CD14-positive monocyte (primary cell): ENCODE data around the gene SFMBT2. TPM values are rescaled to one million over a fixed set of nuclear protein-coding genes. Genes with fewer than 3 reads are reported as not detected.

Experiments
- DNase-seq, 3 donors: peaks; one replicate each; pipeline ENCODE4 v3.0.0-alpha.2; 2011 to 2022
- H2AFZ ChIP-seq: 2 replicates; pipeline ENCODE4 v1.6.0; 2012; ENCODE audit warnings: mild to moderate bottlenecking, low read depth, low read length, inconsistent platforms; ENCODE audit not compliant: insufficient read depth, poor library complexity, severe bottlenecking
- H3K27ac ChIP-seq, 2 donors: 1 replicate in 1 of 2; 2 replicates in 1 of 2; pipeline ENCODE4 v1.5.1; 2012 to 2013; ENCODE audit warnings: low read length in 2 of 2, control low read depth in 1 of 2, inconsistent platforms in 1 of 2, low read depth in 1 of 2, mild to moderate bottlenecking in 1 of 2
- H3K27me3 ChIP-seq, 2 donors: one replicate each; pipeline versions ENCODE4 v1.6.0 to v1.6.1; 2011 to 2013; ENCODE audit warnings: low read length in 2 of 2; ENCODE audit not compliant: control insufficient read depth in 2 of 2, insufficient read depth in 2 of 2
- H3K36me3 ChIP-seq, 2 donors: replicated peaks in 1 of 2; 1 replicate in 1 of 2; 2 replicates in 1 of 2; pipeline versions ENCODE4 v1.5.1 to v1.6.1; 2012 to 2013; ENCODE audit warnings: low read length in 2 of 2, control low read depth in 1 of 2, inconsistent platforms in 1 of 2, mild to moderate bottlenecking in 1 of 2; ENCODE audit not compliant: insufficient read depth in 2 of 2, control insufficient read depth in 1 of 2
- H3K4me1 ChIP-seq, 2 donors: 1 replicate in 1 of 2; 2 replicates in 1 of 2; pipeline versions ENCODE4 v1.5.1 to v1.6.1; 2012 to 2013; ENCODE audit warnings: low read length in 2 of 2, control low read depth in 1 of 2, inconsistent platforms in 1 of 2, mild to moderate bottlenecking in 1 of 2, moderate library complexity in 1 of 2; ENCODE audit not compliant: insufficient read depth in 2 of 2, control insufficient read depth in 1 of 2
- H3K4me2 ChIP-seq: replicated peaks from 2 replicates; pipeline ENCODE3; 2012; ENCODE audit warnings: low read length, moderate library complexity, mild to moderate bottlenecking; ENCODE audit not compliant: poor library complexity, severe bottlenecking; ENCODE audit errors: extremely low read depth
- H3K4me3 ChIP-seq, 3 experiments: fragments of 200-600 bp in 1 of 3; sonication (generic) in 1 of 3; replicated peaks in 1 of 3; 1 replicate in 2 of 3; 2 replicates in 1 of 3; pipeline ENCODE4 v1.5.1; 2011 to 2013; ENCODE audit warnings: low read length in 3 of 3, mild to moderate bottlenecking in 3 of 3, control low read depth in 2 of 3, low read depth in 2 of 3, inconsistent platforms in 1 of 3, moderate library complexity in 1 of 3
- H3K79me2 ChIP-seq: 2 replicates; pipeline ENCODE4 v1.6.0; 2012; ENCODE audit warnings: mild to moderate bottlenecking, control low read depth, inconsistent platforms, low read length, moderate library complexity; ENCODE audit not compliant: insufficient read depth
- H3K9ac ChIP-seq: 2 replicates; pipeline ENCODE4 v1.6.0; 2017; ENCODE audit warnings: low read length, mild to moderate bottlenecking; ENCODE audit not compliant: insufficient read depth, poor library complexity, severe bottlenecking
- H3K9me3 ChIP-seq, 2 donors: replicated peaks in 1 of 2; 1 replicate in 1 of 2; 2 replicates in 1 of 2; pipeline versions ENCODE4 v1.5.1 to v1.6.1; 2012 to 2013; ENCODE audit warnings: low read length in 2 of 2, control low read depth in 1 of 2; ENCODE audit not compliant: control insufficient read depth in 1 of 2, insufficient read depth in 1 of 2
- H4K20me1 ChIP-seq: 2 replicates; pipeline ENCODE4 v1.6.0; 2012; ENCODE audit warnings: mild to moderate bottlenecking, low read length, control low read depth, moderate library complexity; ENCODE audit not compliant: insufficient read depth
- H3K27ac Mint-ChIP-seq, 7 donors: one replicate each; pipeline ENCODE4 v1.8.0; 2020; ENCODE audit warnings: mild to moderate bottlenecking in 7 of 7, mixed read lengths in 7 of 7, moderate library complexity in 6 of 7, inconsistent platforms in 2 of 7
- H3K27me3 Mint-ChIP-seq, 3 donors: one replicate each; pipeline ENCODE4 v1.8.0; 2021 to 2022; ENCODE audit warnings: low read depth in 3 of 3, mild to moderate bottlenecking in 3 of 3, mixed read lengths in 3 of 3, moderate library complexity in 3 of 3, inconsistent platforms in 1 of 3
- H3K36me3 Mint-ChIP-seq, 2 donors: one replicate each; pipeline ENCODE4 v1.8.0; 2020; ENCODE audit warnings: mixed read lengths in 2 of 2, inconsistent platforms in 1 of 2, mild to moderate bottlenecking in 1 of 2
- H3K4me1 Mint-ChIP-seq: one replicate; pipeline ENCODE4 v1.8.0; 2020; ENCODE audit warnings: mild to moderate bottlenecking, mixed read lengths
- H3K4me3 Mint-ChIP-seq, 2 donors: one replicate each; pipeline ENCODE4 v1.8.0; 2020; ENCODE audit warnings: mild to moderate bottlenecking in 2 of 2, mixed read lengths in 2 of 2, moderate library complexity in 1 of 2
- H3K9me3 Mint-ChIP-seq, 7 donors: one replicate each; pipeline ENCODE4 v1.8.0; 2020 to 2022; ENCODE audit warnings: mixed read lengths in 7 of 7, mild to moderate bottlenecking in 6 of 7, moderate library complexity in 6 of 7, inconsistent platforms in 2 of 7
- WGBS: methylation state at CpG from one replicate; pipeline ENCODE4 v1.1.5; 2013; ENCODE audit warnings: missing lambda C conversion rate; ENCODE audit not compliant: insufficient coverage; 5-methylcytosine and 5-hydroxymethylcytosine counted together
- intact Hi-C, 2 donors: fragments of 100-400 bp; cut with micrococcal nuclease; formaldehyde crosslinking; loops; one replicate each; pipeline versions ENCODE4 v1.15.0 to v1.15.1; 2023
- polyA plus RNA-seq, 3 donors: library from polyadenylated mRNA; depleted of rRNA in 1 of 3; unstranded in 2 of 3; stranded (reverse) in 1 of 3; fragments of 300-500 nt in 2 of 3; fragments of >200 nt in 1 of 3; fragmentation: Illumina TruSeq in 2 of 3; gene quantifications; 1 replicate in 2 of 3; 2 replicates in 1 of 3; pipeline ENCODE4 v1.2.3, GENCODE V29; 2012 to 2021
- TF ChIP-seq, protein P1 (sequence below): fragments of 200-600 bp; IDR thresholded peaks from one replicate; pipeline ENCODE4 v1.8.0; 2022; ENCODE audit warnings: antibody characterized with exemption, mild to moderate bottlenecking

SFMBT2 gene
- polyA plus RNA-seq, 3 donors = 0.53 to 10.9 (median 1.6) TPM

DNA sequence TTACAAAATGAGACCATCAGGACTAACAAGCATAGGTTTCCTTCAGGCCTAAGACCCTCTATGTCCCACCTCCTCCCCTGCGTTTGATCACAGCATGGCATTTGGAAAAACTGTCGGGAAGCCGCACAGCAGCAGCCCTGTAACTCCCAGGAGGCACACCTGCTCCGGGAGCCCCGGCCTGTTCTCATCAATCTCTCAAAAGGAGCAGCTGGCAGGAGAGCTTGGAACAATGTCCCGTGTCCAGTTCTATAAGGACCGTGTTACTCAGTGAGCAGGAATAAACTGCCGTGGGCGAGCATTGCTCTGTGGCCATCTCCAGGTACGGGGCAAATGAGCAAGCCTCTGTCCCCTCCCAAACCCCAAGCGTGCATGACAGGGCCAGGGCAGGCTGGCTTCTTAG, 236.9 kb downstream of the SFMBT2 start:
- no peak for DNase-seq
- Mint-ChIP-seq H3K27ac (peak overlapping the region in 1 of 7 donors; percentile 67), H3K27me3 (peaks cover 0 to 2% (median 0%) of the 10 kb centered on the region in 3 donors), H3K4me1 (peaks cover 17% of the 10 kb centered on the region), H3K9me3 (peaks cover 0 to 2% (median 0%) of the 10 kb centered on the region in 7 donors), H3K36me3 (peaks cover 57 to 62% of the 10 kb centered on the region in 2 donors), H3K4me3 (no peak overlapping the region)
- Histone ChIP-seq H4K20me1 (no peaks in the 10 kb centered on the region), H3K9ac (no peak overlapping the region), H3K36me3 (peaks cover 41 to 59% of the 10 kb centered on the region in 2 donors), H3K4me1 (peaks cover 14 to 25% of the 10 kb centered on the region in 2 donors), H3K4me2 (no peak overlapping the region), H2AFZ (no peak overlapping the region), H3K9me3 (no peaks in the 10 kb centered on the region), H3K27ac (no peak overlapping the region), H3K27me3 (no peaks in the 10 kb centered on the region), H3K4me3 (no peak overlapping the region), H3K79me2 (no peaks in the 10 kb centered on the region)
- WGBS = over 99% methylated on average over 9 of the region's 11 CpGs
- intact Hi-C loops = no loop called here
- TF ChIP-seq, protein P1, sequence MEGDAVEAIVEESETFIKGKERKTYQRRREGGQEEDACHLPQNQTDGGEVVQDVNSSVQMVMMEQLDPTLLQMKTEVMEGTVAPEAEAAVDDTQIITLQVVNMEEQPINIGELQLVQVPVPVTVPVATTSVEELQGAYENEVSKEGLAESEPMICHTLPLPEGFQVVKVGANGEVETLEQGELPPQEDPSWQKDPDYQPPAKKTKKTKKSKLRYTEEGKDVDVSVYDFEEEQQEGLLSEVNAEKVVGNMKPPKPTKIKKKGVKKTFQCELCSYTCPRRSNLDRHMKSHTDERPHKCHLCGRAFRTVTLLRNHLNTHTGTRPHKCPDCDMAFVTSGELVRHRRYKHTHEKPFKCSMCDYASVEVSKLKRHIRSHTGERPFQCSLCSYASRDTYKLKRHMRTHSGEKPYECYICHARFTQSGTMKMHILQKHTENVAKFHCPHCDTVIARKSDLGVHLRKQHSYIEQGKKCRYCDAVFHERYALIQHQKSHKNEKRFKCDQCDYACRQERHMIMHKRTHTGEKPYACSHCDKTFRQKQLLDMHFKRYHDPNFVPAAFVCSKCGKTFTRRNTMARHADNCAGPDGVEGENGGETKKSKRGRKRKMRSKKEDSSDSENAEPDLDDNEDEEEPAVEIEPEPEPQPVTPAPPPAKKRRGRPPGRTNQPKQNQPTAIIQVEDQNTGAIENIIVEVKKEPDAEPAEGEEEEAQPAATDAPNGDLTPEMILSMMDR = no peak

DNA sequence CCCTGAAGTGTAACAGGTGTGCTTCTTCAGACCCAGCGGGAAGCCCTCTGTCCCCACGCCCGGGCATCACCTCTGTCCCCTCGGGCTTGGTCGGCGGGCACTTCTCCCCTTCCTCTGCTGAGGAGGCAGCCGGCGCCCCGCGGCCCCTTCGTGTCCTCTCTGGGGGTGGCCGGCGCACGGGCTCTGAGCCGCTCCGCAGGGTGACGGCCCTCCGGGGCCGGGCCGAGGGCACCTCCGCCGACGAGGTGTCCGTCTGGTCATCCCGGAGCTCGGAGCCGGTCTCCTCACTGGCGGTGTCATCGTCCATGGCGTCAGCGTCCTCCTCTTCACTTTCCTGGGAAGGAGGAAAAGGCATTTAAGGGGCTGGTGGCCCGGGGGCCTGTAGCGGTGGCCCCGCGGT, 239.0 kb downstream of the SFMBT2 start:
- Histone ChIP-seq H2AFZ (no peak overlapping the region), H3K27me3 (no peaks in the 10 kb centered on the region), H3K9ac (no peak overlapping the region), H3K36me3 (peaks cover 46 to 80% of the 10 kb centered on the region in 2 donors), H3K9me3 (no peaks in the 10 kb centered on the region), H3K4me1 (peaks cover 8 to 15% of the 10 kb centered on the region in 2 donors), H3K79me2 (no peaks in the 10 kb centered on the region), H4K20me1 (no peaks in the 10 kb centered on the region), H3K27ac (no peak overlapping the region), H3K4me3 (no peak overlapping the region), H3K4me2 (no peak overlapping the region)
- Mint-ChIP-seq H3K9me3 (peaks cover 0 to 2% (median 0%) of the 10 kb centered on the region in 7 donors), H3K36me3 (peaks cover 66 to 83% of the 10 kb centered on the region in 2 donors), H3K27ac (no peak overlapping the region), H3K27me3 (peaks cover 0 to 2% (median 0%) of the 10 kb centered on the region in 3 donors), H3K4me3 (no peak overlapping the region), H3K4me1 (peaks cover 9% of the 10 kb centered on the region)
- DNase-seq = no peak
- TF ChIP-seq, protein P1 = no peak
- over 99% methylated on average over 29 of the region's 35 CpGs for WGBS
- intact Hi-C loops = no loop called here
